ENCODE measurements around the gene KLRC3.

DNA sequence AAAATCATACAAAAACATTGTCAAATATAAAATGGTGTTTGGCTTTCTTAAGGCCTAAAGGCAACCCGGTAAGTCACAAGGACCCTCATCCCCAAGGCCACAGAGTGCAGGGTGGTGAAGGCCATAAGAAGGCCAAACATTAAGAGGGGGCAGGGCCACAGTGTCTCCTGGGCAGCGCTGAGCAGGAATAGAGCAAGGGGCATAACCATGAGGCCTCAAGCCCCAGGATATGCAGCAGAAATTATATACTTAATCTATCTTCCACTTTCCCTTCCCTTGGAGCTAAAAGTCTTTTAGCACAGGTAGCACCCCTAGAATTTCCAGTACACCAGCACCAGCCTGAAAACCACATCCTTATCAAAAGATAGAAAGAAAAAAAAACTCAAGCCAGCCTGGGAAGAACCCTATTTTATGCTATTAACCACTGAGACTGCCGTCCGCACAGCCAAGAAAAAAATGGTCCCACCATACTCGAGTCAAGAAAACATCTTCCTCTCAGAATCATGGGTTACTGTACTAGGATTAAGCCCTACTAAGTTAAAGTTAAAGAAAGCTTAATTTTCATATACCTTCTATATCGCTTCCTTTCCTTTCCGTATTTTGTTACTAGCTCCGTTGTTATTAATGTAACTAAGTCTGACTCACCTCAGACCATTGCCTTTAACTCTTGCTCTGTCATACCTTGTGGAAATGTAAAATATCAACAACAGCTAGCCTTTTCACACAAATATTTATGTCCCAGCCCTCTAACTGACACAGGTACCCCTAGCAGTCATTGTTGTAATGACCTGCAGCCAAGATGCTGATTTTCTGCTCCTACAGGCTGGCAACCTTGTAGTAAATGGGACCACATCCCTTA, 50.6 kb downstream of the KLRC3 start:
- TF ChIP-seq, protein P1, sequence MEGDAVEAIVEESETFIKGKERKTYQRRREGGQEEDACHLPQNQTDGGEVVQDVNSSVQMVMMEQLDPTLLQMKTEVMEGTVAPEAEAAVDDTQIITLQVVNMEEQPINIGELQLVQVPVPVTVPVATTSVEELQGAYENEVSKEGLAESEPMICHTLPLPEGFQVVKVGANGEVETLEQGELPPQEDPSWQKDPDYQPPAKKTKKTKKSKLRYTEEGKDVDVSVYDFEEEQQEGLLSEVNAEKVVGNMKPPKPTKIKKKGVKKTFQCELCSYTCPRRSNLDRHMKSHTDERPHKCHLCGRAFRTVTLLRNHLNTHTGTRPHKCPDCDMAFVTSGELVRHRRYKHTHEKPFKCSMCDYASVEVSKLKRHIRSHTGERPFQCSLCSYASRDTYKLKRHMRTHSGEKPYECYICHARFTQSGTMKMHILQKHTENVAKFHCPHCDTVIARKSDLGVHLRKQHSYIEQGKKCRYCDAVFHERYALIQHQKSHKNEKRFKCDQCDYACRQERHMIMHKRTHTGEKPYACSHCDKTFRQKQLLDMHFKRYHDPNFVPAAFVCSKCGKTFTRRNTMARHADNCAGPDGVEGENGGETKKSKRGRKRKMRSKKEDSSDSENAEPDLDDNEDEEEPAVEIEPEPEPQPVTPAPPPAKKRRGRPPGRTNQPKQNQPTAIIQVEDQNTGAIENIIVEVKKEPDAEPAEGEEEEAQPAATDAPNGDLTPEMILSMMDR (IDR thresholded peaks at IDR 0.05; ENCODE audit: borderline replicate concordance, extremely low read depth, low read length, poor library complexity, severe bottlenecking): no peak
- no peak for TF ChIP-seq EZH2 (IDR thresholded peaks at IDR 0.05; ENCODE audit: borderline replicate concordance, low read depth, low read length, severe bottlenecking)
